ENCODE data around the gene CCDC93.

- TF ChIP-seq CTCF (IDR thresholded peaks at IDR 0.05) (no peak), POLR2A (IDR thresholded peaks at IDR 0.05) (no peak)
Measured at GRCh38 chr2:117943013-117943672, 70.7 kb downstream of the CCDC93 start.

Data from vagina (tissue), 2 donors.